GM21381 (cell line): ENCODE results near the gene FRMD4B.

ENCODE experiments used
- ATAC-seq: cut with Tn5 transposase; IDR thresholded peaks from one replicate; pipeline ENCODE4 v1.9.1; 2021; ENCODE audit warnings: mild to moderate bottlenecking, moderate library complexity; ENCODE audit not compliant: unreplicated experiment

Gene FRMD4B

GRCh38 chr3:69368129-69368741 is 17.7 kb downstream of the FRMD4B start:
- ATAC-seq: peak; percentile 98

- no peak for ATAC-seq
Observed at GRCh38 chr3:69367586-69367985, 18.3 kb downstream of the FRMD4B start.

- ATAC-seq: no peak
Observed at GRCh38 chr3:69364354-69364753, 21.5 kb downstream of the FRMD4B start.

GRCh38 chr3:69360690-69361089 is 25.2 kb downstream of the FRMD4B start:
- no peak for ATAC-seq

- no peak for ATAC-seq
Observed at GRCh38 chr3:69359916-69360315, 26.0 kb downstream of the FRMD4B start.

GRCh38 chr3:69359339-69359893 is 26.5 kb downstream of the FRMD4B start:
- no peak for ATAC-seq

GRCh38 chr3:69357196-69357595 is 28.7 kb downstream of the FRMD4B start:
- no peak for ATAC-seq

- no peak for ATAC-seq
Observed at GRCh38 chr3:69354948-69355347, 30.9 kb downstream of the FRMD4B start.

- no peak for ATAC-seq
Observed at GRCh38 chr3:69353503-69353902, 32.4 kb downstream of the FRMD4B start.

GRCh38 chr3:69353088-69353478 is 32.8 kb downstream of the FRMD4B start:
- ATAC-seq: no peak

GRCh38 chr3:69352305-69353087 is 33.4 kb downstream of the FRMD4B start:
- no peak for ATAC-seq

GRCh38 chr3:69343875-69344274 is 42.0 kb downstream of the FRMD4B start:
- no peak for ATAC-seq

- ATAC-seq: no peak
Observed at GRCh38 chr3:69342074-69342473, 43.8 kb downstream of the FRMD4B start.

- ATAC-seq: no peak
Observed at GRCh38 chr3:69339760-69340159, 46.1 kb downstream of the FRMD4B start.

- no peak for ATAC-seq
Observed at GRCh38 chr3:69338911-69339310, 47.0 kb downstream of the FRMD4B start.

GRCh38 chr3:69332934-69333333 is 53.0 kb downstream of the FRMD4B start:
- ATAC-seq: no peak

GRCh38 chr3:69330891-69331400 is 54.9 kb downstream of the FRMD4B start:
- no peak for ATAC-seq

GRCh38 chr3:69329892-69330291 is 56.0 kb downstream of the FRMD4B start:
- no peak for ATAC-seq

- ATAC-seq: no peak
Observed at GRCh38 chr3:69328963-69329302, 57.0 kb downstream of the FRMD4B start.

GRCh38 chr3:69328103-69328962 is 57.6 kb downstream of the FRMD4B start:
- no peak for ATAC-seq

GRCh38 chr3:69326855-69327300 is 59.0 kb downstream of the FRMD4B start:
- ATAC-seq: peak; percentile 84
